HepG2 (cell line): ENCODE results near the gene GTF2E1. TPM values are rescaled to one million over a fixed set of nuclear protein-coding genes. Genes with fewer than 3 reads are reported as not detected.

Experiments
- BRD4 ChIP-seq: sonication (generic); formaldehyde crosslinking; IDR thresholded peaks from 2 replicates; pipeline ENCODE4 v1.4.0; 2020; ENCODE audit warnings: missing genetic modification reagents
- DBP ChIP-seq: sonication (generic); formaldehyde crosslinking; IDR thresholded peaks from 2 replicates; pipeline ENCODE4 v1.4.0; 2020; ENCODE audit warnings: missing genetic modification reagents; ENCODE audit errors: not compliant biosample characterization
- FOXA1 ChIP-seq, 2 experiments: fragments of 450-650 bp in 1 of 2; sonication (generic) in 1 of 2; formaldehyde crosslinking in 1 of 2; IDR thresholded peaks; 2 replicates each; pipeline versions ENCODE4 v1.4.0 to v1.6.1; 2016 to 2020; ENCODE audit warnings: missing genetic modification reagents in 1 of 2
- HNF1A ChIP-seq, 2 experiments: sonication (generic) in 1 of 2; formaldehyde crosslinking in 1 of 2; IDR thresholded peaks; 2 replicates each; pipeline versions ENCODE4 v1.4.0 to v1.6.1; 2016 to 2020; ENCODE audit warnings: borderline replicate concordance in 1 of 2, low read depth in 1 of 2, mild to moderate bottlenecking in 1 of 2, missing genetic modification reagents in 1 of 2
- NFE2 ChIP-seq: sonication (generic); formaldehyde crosslinking; IDR thresholded peaks from 2 replicates; pipeline ENCODE4 v1.4.0; 2020; ENCODE audit warnings: missing genetic modification reagents
- THRA ChIP-seq: sonication (generic); formaldehyde crosslinking; IDR thresholded peaks from 2 replicates; pipeline ENCODE4 v1.4.0; 2020; ENCODE audit warnings: missing genetic modification reagents, borderline replicate concordance
- ZBTB1 ChIP-seq: sonication (generic); formaldehyde crosslinking; IDR thresholded peaks from 2 replicates; pipeline ENCODE4 v1.4.0; 2020; ENCODE audit warnings: missing genetic modification reagents, borderline replicate concordance
- ZBTB40 ChIP-seq, 2 experiments: fragments of 450-650 bp in 1 of 2; sonication (generic) in 1 of 2; formaldehyde crosslinking in 1 of 2; IDR thresholded peaks; 2 replicates each; pipeline versions ENCODE4 v1.6.1 to v1.8.0; 2016 to 2022; ENCODE audit warnings: antibody characterized with exemption in 1 of 2, mild to moderate bottlenecking in 1 of 2, missing genetic modification reagents in 1 of 2
- ZFP36L2 ChIP-seq: sonication (generic); formaldehyde crosslinking; IDR thresholded peaks from 2 replicates; pipeline ENCODE4 v1.4.0; 2020; ENCODE audit warnings: missing genetic modification reagents
- ZSCAN30 ChIP-seq: sonication (generic); formaldehyde crosslinking; IDR thresholded peaks from 2 replicates; pipeline ENCODE4 v1.5.0; 2020; ENCODE audit warnings: mild to moderate bottlenecking, missing genetic modification reagents
- polyA plus RNA-seq, 8 experiments: library from polyadenylated mRNA; depleted of rRNA in 3 of 8; stranded (reverse) in 7 of 8; unstranded in 1 of 8; fragments of >200 nt; fragmentation: Illumina TruSeq in 4 of 8; extraction: Trizol in 4 of 8; gene quantifications; 2 replicates each; pipeline versions ENCODE4 v1.2.1 to v1.2.3, GENCODE V29; 2011 to 2016; ENCODE audit warnings: low read depth in 4 of 8, missing spikeins in 1 of 8, mixed read lengths in 1 of 8; ENCODE audit not compliant: insufficient read depth in 1 of 8
- total RNA-seq, 5 experiments: library from RNA; depleted of rRNA; stranded (reverse); fragments of >200 nt; fragmentation: Illumina TruSeq; extraction: Trizol; gene quantifications; 2 replicates each; pipeline ENCODE4 v1.2.3, GENCODE V29; 2016; ENCODE audit warnings: low read depth in 1 of 5

Gene GTF2E1
- total and polyA plus RNA-seq, 2 of the 13 experiments (the other 11 are each of a cell fraction or from before 2014, with no cell fraction given) = 7.7 to 21.5 TPM

- TF ChIP-seq ZBTB1 (CRISPR knock-in tag) (no peak), ZSCAN30 (CRISPR knock-in tag) (no peak), NFE2 (peak; percentile 92), BRD4 (CRISPR knock-in tag) (no peak), ZBTB40 (IDR thresholded peaks at IDR 0.05) (peak; percentile 84), ZBTB40 (CRISPR knock-in tag; IDR thresholded peaks at IDR 0.05) (peak; percentile 75; the same call in 1 of the 2 replicates), FOXA1 (IDR thresholded peaks at IDR 0.05) (no peak), FOXA1 (CRISPR knock-in tag; IDR thresholded peaks at IDR 0.05) (0 out of 2 replicates have a peak, but pooled peaks have one; percentile 25), HNF1A (IDR thresholded peaks at IDR 0.05; ENCODE audit: low read depth) (0 out of 2 replicates have a peak, but pooled peaks have one; percentile 19), HNF1A (CRISPR knock-in tag; IDR thresholded peaks at IDR 0.05; ENCODE audit: borderline replicate concordance) (no peak), DBP (CRISPR knock-in tag) (no peak), ZFP36L2 (CRISPR knock-in tag) (no peak), THRA (CRISPR knock-in tag) (peak; percentile 39; the same call in 1 of the 2 replicates)
Measured at GRCh38 chr3:120693439-120694171, 48.9 kb upstream of the GTF2E1 start (continued).
